AG04450 (cell line): ENCODE measurements around the gene TSPAN3. TPM values are rescaled to one million over a fixed set of nuclear protein-coding genes. Genes with fewer than 3 reads are reported as not detected.
A peak's percentile ranks its signal among the peaks of the same experiment; 100 is the strongest.

Experiments used
- CTCF ChIA-PET: fragments of 300-600, 350-600 bp; formaldehyde crosslinking; extraction: SDS; loops from one replicate; lab custom pipeline; 2022; ENCODE audit warnings: antibody characterized with exemption, inconsistent platforms; lab: Charles Lee
- POLR2A ChIA-PET: fragments of 350-600 bp; formaldehyde crosslinking; extraction: SDS; loops from one replicate; lab custom pipeline; 2021; ENCODE audit warnings: antibody characterized with exemption, inconsistent platforms; lab: Yijun Ruan, JAX
- DNase-seq: peaks from one replicate; pipeline ENCODE4 v3.0.0-alpha.2; 2011; ENCODE audit warnings: low read depth, low spot score
- H3K27ac ChIP-seq: one replicate; pipeline ENCODE4 v1.5.1; 2012; ENCODE audit warnings: low read depth, low read length, control low read depth
- H3K27me3 ChIP-seq: one replicate; pipeline ENCODE4 v1.6.0; 2012; ENCODE audit warnings: low read length; ENCODE audit not compliant: control insufficient read depth, insufficient read depth
- H3K4me3 ChIP-seq: 2 replicates; pipeline ENCODE4 v1.5.1; 2011; ENCODE audit warnings: mild to moderate bottlenecking, low read depth, low read length, control low read depth
- H3K9me3 ChIP-seq: 2 replicates; pipeline ENCODE4 v1.5.1; 2012; ENCODE audit warnings: low read length; ENCODE audit not compliant: control insufficient read depth, insufficient read depth
- polyA plus RNA-seq: library from polyadenylated mRNA; depleted of rRNA; stranded (reverse); fragments of >200 nt; gene quantifications from 2 replicates; pipeline ENCODE4 v1.2.3, GENCODE V29; 2011
- TF ChIP-seq, protein P1 (sequence below): IDR thresholded peaks from 2 replicates; pipeline ENCODE4 v1.5.1; 2011; ENCODE audit warnings: low read depth, low read length, control low read depth, inconsistent platforms

Gene TSPAN3
- polyA plus RNA-seq, 1 experiment = 410 TPM

DNA sequence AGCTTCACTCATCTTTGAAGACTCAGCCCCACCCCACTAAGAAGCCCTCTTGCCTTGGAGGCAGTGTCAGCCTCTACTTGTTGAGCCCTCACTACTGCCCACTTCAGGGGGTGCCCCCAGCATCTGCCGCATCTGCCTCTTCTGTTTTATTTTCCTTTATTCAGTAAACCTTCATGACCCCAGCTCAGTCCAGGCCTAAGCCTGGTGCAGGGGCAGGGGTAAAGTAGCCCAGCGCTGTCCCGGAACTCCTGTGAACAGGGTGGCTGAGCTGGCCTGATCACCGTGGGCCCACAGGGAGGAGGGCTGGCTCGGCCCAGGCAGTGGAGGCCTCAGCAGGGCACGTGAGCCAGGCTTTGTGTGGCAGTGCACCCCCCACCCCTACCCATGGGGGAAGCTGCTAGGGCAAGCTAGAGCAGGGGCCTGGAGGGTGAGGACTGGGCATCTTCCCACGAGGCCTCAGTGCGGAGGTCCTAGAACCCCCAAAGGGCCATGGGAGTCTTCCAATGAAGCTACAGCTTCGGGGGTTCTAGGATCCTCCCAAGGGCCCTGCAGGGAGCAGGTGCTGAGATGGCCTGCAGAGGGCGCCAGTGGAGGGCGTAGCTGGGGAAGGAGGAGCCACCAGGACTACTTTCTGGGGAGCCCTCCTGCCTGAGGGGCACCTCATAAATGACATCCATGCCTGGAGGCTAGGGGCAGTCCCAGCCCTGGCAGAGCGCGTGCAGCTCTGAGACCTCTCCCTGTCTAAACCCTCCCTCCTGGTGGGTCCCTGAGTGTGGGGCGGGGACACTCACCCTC lies 36.0 kb downstream of the TSPAN3 start:
- DNase-seq = no peak
- H3K27ac ChIP-seq = no peak overlapping the region
- no peak overlapping the region for H3K4me3 ChIP-seq
- CTCF ChIA-PET = interaction anchor here (0.6 to 1.8 kb wide), 10 partner anchors 10 to 598 kb away, joined by 3 to 9 read pairs (median 4); no protein-coding TSS in a partner anchor
- POLR2A ChIA-PET = interaction anchor here (0.9 kb wide), 1 partner anchor 36 kb away, joined by 3 read pairs; the partner anchor contains the start of gene TSPAN3
- TF ChIP-seq, protein P1, sequence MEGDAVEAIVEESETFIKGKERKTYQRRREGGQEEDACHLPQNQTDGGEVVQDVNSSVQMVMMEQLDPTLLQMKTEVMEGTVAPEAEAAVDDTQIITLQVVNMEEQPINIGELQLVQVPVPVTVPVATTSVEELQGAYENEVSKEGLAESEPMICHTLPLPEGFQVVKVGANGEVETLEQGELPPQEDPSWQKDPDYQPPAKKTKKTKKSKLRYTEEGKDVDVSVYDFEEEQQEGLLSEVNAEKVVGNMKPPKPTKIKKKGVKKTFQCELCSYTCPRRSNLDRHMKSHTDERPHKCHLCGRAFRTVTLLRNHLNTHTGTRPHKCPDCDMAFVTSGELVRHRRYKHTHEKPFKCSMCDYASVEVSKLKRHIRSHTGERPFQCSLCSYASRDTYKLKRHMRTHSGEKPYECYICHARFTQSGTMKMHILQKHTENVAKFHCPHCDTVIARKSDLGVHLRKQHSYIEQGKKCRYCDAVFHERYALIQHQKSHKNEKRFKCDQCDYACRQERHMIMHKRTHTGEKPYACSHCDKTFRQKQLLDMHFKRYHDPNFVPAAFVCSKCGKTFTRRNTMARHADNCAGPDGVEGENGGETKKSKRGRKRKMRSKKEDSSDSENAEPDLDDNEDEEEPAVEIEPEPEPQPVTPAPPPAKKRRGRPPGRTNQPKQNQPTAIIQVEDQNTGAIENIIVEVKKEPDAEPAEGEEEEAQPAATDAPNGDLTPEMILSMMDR = peak; percentile 57
- peaks cover 4% of the 10 kb centered on the region; the same call in 1 of the 2 replicates for H3K9me3 ChIP-seq
- H3K27me3 ChIP-seq = no peaks in the 10 kb centered on the region

DNA sequence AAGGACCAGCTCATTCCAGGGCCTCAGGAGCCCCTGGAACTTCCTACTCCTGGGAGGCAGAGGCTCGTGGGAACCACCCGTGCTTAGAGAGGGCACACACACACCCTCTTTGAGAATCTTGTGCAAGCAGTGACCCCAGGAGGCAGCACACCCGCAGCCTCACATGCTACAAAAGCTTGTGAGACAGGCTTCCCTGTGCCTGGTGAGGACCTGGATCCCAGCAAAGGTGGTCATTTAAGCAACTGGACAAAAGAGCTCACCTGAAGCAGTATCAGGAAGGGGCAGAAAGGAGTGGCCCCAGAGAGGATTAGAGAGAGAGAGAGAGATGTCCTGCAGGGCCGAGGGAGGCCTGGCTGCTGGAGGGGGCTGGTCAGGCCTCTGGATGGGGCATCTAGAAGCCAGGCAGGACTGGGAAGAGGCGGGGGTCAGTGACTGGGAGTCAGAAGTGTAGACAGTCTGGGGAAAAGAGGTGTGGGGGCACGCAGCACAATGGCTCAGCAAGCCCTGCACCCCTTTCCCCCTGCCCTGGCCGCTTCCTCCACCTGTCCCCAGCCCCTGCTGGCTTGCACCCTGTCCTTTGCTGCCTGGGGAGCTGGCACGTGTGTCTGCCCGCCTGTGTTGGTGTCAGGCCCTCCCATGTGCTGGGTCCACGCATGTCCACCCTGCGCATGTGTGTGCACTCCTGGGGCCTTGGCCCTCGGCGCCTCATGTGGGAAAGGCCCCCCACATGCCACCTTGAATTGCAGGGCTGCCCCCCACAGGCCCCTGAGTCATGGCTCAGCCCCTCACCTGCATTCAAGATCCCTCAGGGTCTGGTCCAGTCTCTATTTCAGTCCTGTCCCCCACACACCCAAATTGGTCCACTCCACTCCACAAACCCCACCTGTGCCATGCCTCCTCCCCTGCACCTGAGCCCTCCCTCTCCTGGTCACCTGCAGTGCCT lies 36.9 kb downstream of the TSPAN3 start:
- Histone ChIP-seq H3K9me3 (peaks cover 4% of the 10 kb centered on the region; the same call in 1 of the 2 replicates), H3K27ac (no peak overlapping the region), H3K27me3 (no peaks in the 10 kb centered on the region), H3K4me3 (no peak overlapping the region)
- ChIA-PET CTCF (interaction anchor here (0.7 to 1.8 kb wide), 10 partner anchors 9 to 599 kb away, joined by 3 to 9 read pairs (median 3); no protein-coding TSS in a partner anchor), POLR2A (no interaction called here)
- TF ChIP-seq, protein P1 = no peak
- no peak for DNase-seq

DNA sequence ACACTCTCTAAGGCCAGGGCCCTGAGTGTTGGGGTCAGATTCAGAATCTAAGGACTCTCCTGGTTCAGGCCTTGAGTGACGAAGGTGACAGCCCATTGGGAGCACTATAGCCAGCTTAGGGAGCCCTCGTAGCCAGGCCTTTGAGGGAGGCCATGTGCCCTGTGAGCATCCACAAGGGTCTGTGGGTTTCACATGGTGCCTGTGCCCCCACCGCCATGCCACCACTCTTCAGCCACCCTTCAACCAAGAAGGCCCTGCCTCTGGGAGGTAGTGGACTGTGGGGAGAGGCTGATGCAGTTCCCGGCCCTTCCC lies 37.5 kb downstream of the TSPAN3 start:
- H3K9me3 ChIP-seq = peaks cover 4% of the 10 kb centered on the region; the same call in 1 of the 2 replicates
- ChIA-PET POLR2A (no interaction called here), CTCF (interaction anchor here (0.8 to 1.8 kb wide), 3 partner anchors 8 to 85 kb away, joined by 3 to 5 read pairs (median 3); no protein-coding TSS in a partner anchor)
- no peak overlapping the region for H3K27ac ChIP-seq
- no peak overlapping the region for H3K4me3 ChIP-seq
- TF ChIP-seq, protein P1 = no peak
- H3K27me3 ChIP-seq = no peaks in the 10 kb centered on the region
- DNase-seq = no peak

DNA sequence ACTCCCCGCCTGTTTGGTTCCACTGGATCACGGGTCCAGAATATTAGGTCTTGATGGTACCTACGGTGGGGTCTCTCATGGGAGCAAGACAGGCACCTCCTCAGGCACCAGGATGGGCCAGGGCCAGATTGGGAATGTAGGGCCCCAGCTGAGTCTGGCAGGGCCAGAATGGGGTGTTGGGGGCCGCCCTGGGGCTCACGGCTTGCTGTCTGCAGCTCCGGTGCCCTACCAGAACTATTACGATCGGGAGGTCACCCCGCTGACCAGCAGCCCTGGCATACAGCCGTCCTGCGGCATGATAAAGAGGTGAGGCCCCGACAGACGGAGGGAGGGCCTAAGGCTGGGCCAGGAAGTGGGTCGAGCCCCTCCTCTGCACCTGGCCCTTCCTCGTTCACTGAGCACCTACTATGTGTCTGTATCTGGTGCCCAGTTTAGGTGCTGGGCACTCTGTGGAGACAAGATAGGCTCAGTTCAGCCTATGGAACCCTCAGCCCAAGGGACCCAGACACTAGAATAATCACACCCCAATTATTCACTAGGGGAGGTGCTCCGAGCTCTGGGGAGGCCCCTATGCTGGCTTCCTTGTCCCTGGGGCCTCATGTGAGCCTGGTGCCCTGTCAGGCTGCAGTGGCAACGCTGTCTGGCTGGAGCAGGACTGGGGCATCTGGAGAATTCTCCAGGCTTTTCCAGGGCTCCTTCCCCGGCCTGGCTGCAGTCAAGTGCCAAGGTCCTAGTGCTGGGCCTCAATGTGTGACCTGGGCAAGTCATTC lies 38.1 kb downstream of the TSPAN3 start:
- no peak for DNase-seq
- TF ChIP-seq, protein P1 = no peak
- CTCF ChIA-PET = interaction anchor here (0.6 to 1.1 kb wide), 3 partner anchors 8 to 602 kb away, joined by 3 to 4 read pairs (median 3); no protein-coding TSS in a partner anchor
- POLR2A ChIA-PET = no interaction called here
- no peak overlapping the region for H3K27ac ChIP-seq
- no peak overlapping the region for H3K4me3 ChIP-seq
- no peaks in the 10 kb centered on the region for H3K27me3 ChIP-seq
- H3K9me3 ChIP-seq = peaks cover 2% of the 10 kb centered on the region; the same call in 1 of the 2 replicates
